TTC549 (cell line): ENCODE results near the gene COX6A1.
"Not testable (repeated sequence)": the region's sequence is repeated elsewhere in the genome, so short reads cannot be mapped to it uniquely, and the experiment has no call there.

Source experiments
- FAIRE-seq: peaks from 2 replicates; lab custom pipeline; 2012; peaks lifted over from hg19 to GRCh38; lab: Jason Lieb, UNC

The COX6A1 gene

DNA sequence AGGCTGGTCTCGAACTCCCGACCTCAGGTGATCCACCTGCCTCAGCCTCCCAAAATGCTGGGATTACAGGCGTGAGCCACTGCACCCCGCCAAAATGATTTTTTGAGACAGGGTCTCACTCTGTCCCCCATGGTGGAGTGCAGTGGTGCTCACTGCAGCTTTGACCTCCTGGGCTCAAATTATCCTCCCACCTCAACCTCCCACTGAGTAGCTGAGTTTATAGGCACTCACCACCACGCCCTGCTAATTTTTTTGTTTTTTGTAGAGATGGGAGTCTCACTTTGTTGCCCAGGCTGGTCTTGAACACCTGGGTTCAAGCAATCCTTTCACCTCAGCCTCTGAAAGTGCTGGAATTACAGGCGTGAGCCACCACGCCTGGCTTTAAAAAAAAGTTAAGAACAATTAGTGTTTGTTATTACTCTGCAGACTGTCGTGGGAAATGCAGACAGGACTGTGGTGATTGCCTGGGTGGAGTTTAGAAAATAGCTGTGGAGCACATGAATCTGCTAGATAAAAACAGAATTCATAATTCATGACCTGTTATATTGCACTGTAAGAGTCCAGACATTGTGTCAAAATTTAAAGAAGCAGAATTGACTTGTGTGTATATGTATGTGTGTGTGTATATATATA is 9.2 kb upstream of the COX6A1 start:
- no peak for FAIRE-seq

GRCh38 chr12:120429368-120429767 is 8.5 kb upstream of the COX6A1 start:
- FAIRE-seq = no peak

- no peak for FAIRE-seq
Observed at GRCh38 chr12:120432772-120433525, 5.0 kb upstream of the COX6A1 start.

- no peak for FAIRE-seq
Observed at GRCh38 chr12:120438495-120439198, 734 bp downstream of the COX6A1 start.

GRCh38 chr12:120439646-120440247 is 1.8 kb downstream of the COX6A1 start:
- no peak for FAIRE-seq

DNA sequence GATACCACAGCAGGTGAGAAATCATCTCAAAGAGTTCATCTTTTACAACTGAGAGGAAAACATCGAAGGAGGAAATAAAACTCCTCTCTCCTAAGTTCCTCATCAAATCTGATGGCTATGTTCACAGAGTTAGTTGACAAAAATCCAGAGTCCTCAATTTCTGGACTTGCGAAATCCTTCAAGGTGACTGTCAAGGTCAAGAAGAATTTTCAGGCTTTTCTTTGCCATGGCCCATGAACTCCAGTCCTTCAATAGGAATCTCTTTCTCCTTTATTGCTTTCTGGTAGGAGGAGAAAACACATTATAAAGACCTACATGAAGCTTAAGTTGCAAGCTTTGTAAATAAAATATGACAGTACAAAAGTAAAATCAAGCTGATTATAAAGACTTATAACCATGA is 6.8 kb downstream of the COX6A1 start:
- FAIRE-seq = no peak

GRCh38 chr12:120445911-120446843 is 8.3 kb downstream of the COX6A1 start, which contains the start of the genes GATC and TRIAP1:
GATC (plus strand) TSS chr12:120446444; CDS start chr12:120446481, 37 bp downstream.
TRIAP1 (minus strand) TSS chr12:120446384; CDS start chr12:120446372, 12 bp downstream.
- FAIRE-seq = no peak

DNA sequence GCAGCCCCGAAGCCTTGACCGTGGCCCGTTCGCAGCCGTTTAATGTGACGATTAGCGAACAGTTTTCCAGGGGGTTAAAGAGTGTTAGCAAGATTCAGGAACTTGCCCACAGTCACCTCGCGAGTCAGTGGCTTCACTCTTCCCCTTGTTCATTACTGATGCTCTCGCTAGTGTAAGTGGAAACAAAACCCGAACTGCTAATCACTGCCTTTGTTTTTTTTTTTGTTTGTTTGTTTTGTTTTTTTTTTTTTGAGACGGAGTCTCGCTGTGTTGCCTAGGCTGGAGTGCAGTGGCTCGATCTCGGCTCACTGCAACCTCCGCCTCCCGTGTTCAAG is 8.9 kb downstream of the COX6A1 start:
- FAIRE-seq = not testable (repeated sequence)

GRCh38 chr12:120447992-120448391 is 10.1 kb downstream of the COX6A1 start:
- no peak for FAIRE-seq

- not testable (repeated sequence) for FAIRE-seq
Observed at GRCh38 chr12:120452524-120452923, 14.6 kb downstream of the COX6A1 start.

- no peak for FAIRE-seq
Observed at GRCh38 chr12:120453060-120453750, 15.3 kb downstream of the COX6A1 start.

DNA sequence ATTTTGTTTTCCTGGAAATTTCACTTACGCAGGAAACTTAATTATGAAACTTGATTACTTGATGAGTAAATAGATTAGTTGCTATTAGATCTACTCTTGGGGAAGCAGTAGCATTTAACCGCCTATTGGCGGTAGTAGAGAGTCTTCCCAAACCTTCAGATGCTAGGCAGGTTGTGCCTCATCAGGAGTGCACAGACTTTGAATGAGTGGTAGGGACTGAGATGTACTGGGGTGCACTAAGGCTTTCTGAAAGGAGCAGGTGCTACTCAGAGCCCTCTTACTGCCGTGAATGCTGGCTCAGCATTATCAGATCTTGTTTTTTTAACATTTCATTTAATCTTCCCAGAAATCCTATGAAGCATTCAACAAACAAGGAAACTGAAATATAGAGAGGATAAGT is 16.1 kb downstream of the COX6A1 start:
- no peak for FAIRE-seq

GRCh38 chr12:120455302-120455701 is 17.4 kb downstream of the COX6A1 start:
- no peak for FAIRE-seq

DNA sequence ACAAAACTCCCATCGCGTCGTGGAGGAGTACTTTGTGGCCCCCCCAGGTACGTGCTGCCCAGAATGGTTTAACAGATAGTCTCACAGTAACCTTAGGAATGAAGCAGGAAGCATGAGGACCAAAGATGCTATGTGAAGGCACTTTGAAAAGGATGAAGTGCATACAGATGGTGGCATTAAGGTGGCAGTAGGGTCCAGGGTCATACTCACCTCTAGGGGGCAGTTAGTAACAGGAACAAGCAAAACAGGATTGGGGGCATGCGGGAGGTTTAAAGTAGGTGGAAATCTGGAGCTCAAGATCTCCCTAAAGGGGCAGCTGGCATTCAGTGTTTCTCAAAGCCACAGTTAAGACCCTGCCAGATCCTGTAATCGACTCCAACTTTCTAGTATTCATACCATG is 19.2 kb downstream of the COX6A1 start:
- FAIRE-seq = no peak

DNA sequence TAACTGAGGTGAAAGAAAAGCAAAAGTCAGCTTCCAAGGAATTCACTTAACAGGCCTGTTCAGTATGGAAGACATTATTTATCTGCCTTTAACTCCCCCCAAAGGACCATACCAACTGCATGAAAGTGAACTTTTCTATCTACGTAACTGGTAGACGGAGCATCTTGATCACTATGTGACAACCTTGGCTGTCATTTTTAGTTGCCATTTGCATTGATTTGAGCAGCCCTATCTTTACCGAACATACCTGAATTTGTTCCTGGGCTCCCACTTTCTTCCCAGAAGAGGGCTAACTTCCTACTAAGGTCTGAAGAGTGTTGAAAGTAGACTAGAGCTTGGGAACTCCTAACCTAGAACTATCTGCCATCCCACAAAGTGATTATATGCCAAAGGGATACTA is 22.2 kb downstream of the COX6A1 start:
- FAIRE-seq = no peak

- no peak for FAIRE-seq
Observed at GRCh38 chr12:120462099-120462640, 24.3 kb downstream of the COX6A1 start.

DNA sequence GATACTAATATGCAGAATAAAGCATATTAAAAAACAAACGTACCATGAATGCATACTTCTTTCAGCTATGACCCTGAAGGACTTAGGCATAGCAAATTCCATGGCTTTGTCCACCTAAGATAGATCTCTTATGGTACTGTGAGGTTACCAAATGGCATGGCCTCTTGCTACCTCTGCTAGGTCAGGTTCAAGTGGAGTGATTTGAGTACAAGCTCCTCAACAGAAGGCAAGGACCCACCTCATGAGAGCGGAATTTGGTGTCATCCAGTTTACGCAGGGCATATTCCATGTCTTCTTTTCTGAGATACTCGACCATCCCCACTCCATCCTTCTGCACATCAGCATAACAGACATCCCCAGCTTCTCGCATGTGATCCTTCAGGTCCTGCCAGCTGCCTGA is 25.8 kb downstream of the COX6A1 start:
- FAIRE-seq = no peak

- FAIRE-seq = no peak
Observed at GRCh38 chr12:120465756-120466155, 27.8 kb downstream of the COX6A1 start.

GRCh38 chr12:120466560-120467315 is 28.8 kb downstream of the COX6A1 start:
- no peak for FAIRE-seq

- FAIRE-seq = no peak
Observed at GRCh38 chr12:120467439-120467838, 29.5 kb downstream of the COX6A1 start.
